DMS 273 (cell line): ENCODE measurements around the gene PIK3IP1.

Experiments used
- DNase-seq: peaks from one replicate; lab custom pipeline; 2025; ENCODE audit not compliant: unreplicated experiment; lab: John Stamatoyannopoulos, UW

PIK3IP1 gene

GRCh38 chr22:31313366-31314147 lies 21.3 kb upstream of the PIK3IP1 start:
- peak; percentile 81 for DNase-seq

GRCh38 chr22:31308181-31308580 lies 15.9 kb upstream of the PIK3IP1 start:
- no peak for DNase-seq

GRCh38 chr22:31305194-31305593 lies 12.9 kb upstream of the PIK3IP1 start:
- DNase-seq = no peak

- no peak for DNase-seq
These were observed 10.2 kb upstream of the PIK3IP1 start for GRCh38 chr22:31302537-31302936.

- DNase-seq = no peak
These were observed 9.7 kb upstream of the PIK3IP1 start for GRCh38 chr22:31302006-31302405.

GRCh38 chr22:31300896-31301295 lies 8.6 kb upstream of the PIK3IP1 start:
- DNase-seq = no peak

- DNase-seq = no peak
These were observed 3.8 kb upstream of the PIK3IP1 start for GRCh38 chr22:31295831-31296657.

GRCh38 chr22:31295360-31295759 lies 3.1 kb upstream of the PIK3IP1 start:
- no peak for DNase-seq

- peak; percentile 56 for DNase-seq
These were observed 630 bp downstream of the PIK3IP1 start for GRCh38 chr22:31291481-31292235.

- peak; percentile 95 for DNase-seq
These were observed 1.5 kb downstream of the PIK3IP1 start for GRCh38 chr22:31290494-31291471.

- no peak for DNase-seq
These were observed 2.9 kb downstream of the PIK3IP1 start for GRCh38 chr22:31289344-31289743.

- DNase-seq = no peak
These were observed 3.6 kb downstream of the PIK3IP1 start for GRCh38 chr22:31288496-31289240.

GRCh38 chr22:31287818-31288495 lies 4.3 kb downstream of the PIK3IP1 start:
- DNase-seq = no peak

GRCh38 chr22:31286360-31287255 lies 5.7 kb downstream of the PIK3IP1 start:
- no peak for DNase-seq

- peak; percentile 73 for DNase-seq
These were observed 7.8 kb downstream of the PIK3IP1 start for GRCh38 chr22:31284281-31285155.

- DNase-seq = no peak
These were observed 9.4 kb downstream of the PIK3IP1 start for GRCh38 chr22:31282748-31283468.
